NCI-H345 (cell line): Measurements from ENCODE around the gene SEC11A.
"Not testable (repeated sequence)": the region's sequence is repeated elsewhere in the genome, so short reads cannot be mapped to it uniquely, and the experiment has no call there.

Experiments
- DNase-seq: peaks from one replicate; lab custom pipeline; 2025; lab: John Stamatoyannopoulos, UW

SEC11A gene

DNA sequence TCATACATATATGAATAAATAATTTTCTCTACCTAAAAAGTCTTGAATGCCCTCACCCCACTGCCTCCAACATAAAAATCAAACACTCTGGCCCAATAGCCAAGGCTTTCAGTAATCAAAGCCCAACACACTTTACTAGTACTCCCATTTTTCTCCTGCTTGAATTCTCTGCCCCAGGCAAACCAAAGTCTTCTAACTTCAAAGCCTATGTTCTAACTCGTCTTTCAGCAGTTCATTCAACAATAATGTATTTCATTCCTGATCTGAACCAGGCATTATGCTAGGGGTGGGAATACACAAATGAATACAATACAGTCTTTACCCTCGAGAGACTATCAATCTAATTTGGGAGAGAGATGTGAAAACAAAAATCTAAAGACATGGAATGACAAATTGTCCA, 21.1 kb upstream of the SEC11A start:
- DNase-seq, result no peak

DNA sequence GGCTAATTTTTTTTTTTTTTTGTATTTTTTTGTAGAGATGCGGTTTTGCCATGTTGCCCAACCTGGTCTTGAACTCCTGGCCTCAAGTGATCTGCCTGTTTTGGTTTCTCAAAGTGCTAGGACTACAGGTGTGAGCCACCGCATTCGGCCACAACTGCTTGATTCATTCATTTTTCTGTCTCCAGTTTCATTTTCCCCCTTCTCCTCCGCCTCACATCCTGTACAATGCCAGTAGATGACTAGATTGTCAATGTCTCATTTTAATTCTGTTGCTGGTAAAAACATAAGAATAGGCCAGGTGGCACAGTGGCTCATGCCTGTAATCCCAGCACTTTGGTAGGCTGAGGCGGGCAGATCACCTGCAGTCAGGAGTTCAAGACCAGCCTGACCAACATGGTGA, 20.4 kb upstream of the SEC11A start:
- no peak for DNase-seq

DNA sequence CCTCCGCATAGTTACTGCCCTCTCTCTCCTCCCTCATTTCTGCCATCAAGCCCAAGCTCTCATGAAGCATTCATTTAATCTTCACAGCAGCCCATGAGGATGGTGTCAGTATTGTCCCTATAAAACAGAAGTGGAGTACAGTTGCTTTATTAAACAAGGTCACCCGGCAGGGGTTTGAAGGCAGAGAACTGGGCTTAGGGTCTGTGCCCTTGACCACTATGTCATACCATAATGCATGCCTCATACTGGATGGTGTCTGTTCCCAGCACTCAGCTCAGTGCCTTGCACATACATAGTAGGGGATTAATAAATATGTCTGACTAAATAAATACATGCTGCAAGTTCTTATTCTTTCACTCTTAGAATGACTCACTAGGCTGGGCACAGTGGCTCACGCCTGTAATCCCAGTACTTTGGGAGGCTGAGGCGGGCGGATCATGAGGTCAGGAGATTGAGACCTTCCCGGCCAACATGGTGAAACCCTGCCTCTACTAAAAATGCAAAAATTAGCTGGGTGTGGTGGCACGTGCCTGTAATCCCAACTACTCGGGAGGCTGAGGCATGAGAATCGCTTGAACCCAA, 19.6 kb upstream of the SEC11A start:
- DNase-seq, result not testable (repeated sequence)

DNA sequence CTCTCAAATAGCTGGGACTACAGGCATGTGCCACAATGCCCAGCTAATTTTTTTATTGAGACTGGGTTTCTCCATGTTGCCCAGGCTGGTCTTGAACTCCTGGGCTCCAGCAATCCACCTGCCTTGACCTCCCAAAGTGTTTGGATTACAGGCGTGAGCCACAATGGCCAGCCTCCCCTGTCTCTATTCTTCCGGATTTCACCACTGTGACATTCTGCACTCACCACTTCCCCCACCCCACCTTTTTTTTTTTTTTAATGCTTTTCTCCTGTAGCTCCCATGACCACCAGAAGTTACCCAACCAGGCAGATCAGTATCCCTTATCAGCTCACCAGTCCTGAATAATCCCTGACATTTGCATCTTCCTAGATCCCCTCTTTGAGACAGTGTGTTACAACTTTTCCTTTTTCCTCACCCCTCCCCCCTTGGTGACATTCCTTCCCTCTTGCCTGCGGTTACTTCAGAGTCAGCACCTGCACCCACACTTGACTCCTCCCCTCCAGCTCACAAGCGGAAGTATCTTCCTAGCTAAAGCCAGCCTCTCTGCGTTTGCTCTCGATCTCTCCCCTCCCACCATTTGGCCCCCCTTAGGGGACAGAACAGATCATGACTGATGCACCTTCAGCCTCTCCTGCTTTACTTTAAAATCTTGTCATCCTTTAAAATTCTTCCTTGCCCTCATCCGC, 19.0 kb upstream of the SEC11A start:
- no peak for DNase-seq

DNA sequence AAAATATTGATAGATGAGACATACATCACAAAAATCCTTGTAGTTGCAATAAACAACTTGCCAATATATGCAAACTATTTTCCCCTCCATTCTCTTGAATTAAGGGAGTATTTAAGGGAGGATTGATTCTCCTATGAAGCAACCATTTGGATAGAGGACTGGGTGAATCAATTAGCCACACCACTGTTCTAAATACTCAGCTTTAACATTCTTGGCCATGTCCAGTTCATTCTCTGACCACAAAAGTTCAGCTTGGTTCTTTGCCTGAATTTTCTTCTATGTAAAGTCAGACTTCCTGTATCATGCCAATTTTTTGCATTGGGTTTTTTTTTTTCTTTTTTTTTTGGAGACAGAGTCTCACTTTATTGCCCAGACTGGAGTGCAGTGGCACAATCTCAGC, 15.8 kb upstream of the SEC11A start:
- no peak for DNase-seq

DNA sequence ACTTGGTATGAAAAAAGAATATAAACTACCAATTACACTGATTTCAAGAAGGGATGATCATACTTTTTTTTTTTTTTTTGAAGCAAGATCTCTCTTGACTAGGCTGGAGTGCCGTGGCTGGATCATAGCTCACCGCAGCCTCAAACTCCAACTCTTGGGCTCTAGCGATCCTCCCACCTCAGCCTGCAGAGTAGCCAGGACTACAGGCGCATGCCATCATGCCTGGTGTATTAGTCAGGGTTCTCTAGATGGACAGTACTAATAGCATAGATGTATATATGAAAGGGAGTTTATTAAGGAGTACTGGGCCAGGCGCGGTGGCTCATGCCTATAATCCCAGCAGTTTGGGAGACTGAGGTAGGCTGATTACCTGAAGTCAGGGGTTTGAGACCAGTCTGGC, 11.5 kb upstream of the SEC11A start:
- no peak for DNase-seq

DNA sequence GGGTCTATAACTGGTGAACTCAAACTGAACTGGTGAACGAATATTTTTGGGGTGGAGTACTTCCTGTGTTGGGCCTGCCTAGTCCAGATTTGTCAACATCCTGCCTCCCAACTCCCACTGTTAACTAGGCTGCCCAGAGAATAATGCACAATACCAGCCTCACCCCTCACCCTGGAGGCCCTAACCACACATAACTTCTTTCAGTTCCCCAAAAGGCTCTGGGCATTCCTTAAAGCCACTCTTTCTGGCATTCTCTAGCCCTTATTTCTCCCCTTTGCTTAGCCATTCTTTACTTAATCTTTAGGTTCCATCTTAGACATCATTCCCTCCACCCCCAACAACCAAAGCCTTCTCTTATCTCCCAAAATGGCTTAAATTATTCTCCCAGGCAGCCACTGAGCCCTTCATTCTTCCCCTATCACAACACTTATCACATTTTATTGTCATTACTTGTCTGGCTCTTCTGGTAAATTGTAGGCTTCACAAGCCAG, 9.1 kb upstream of the SEC11A start:
- no peak for DNase-seq

DNA sequence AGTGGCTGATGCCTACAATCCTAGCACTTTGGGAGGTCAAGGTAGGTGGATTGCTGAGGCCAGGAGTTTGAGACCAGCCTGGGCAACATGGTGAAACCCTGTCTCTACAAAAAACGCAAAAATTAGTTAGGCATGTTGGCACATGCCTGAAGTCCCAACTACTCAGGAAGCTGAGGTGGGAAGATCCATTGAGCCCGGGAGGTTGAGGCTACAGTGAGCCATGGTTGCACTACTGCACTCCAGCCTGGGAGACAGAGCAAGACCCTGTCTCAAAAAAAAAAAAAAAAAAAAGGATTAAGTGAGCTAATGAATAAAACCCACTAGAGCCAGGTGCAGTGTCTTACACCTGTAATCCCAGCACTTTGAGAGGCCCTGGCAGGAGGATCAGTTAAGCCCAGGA, 6.7 kb upstream of the SEC11A start:
- DNase-seq, result no peak

DNA sequence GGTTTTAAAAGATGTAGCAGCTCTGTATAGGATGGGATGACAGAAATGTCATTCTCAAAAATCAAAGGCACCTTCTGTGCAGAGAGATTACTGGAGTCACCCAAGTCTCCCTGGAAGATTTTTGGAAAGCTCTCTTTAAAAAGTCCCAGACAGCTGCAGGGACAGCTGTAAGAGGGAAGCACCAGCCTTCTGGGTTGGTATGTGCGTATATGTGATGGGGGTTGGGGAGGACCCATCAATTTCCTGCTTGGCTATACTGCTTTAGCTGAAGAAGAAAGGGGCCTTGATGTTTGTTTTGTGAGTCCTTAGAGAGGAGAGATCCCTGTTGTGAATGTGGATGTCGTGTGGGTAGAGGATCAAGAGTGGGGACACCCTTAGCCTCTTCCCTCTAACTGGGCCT, 5.4 kb upstream of the SEC11A start:
- no peak for DNase-seq

DNA sequence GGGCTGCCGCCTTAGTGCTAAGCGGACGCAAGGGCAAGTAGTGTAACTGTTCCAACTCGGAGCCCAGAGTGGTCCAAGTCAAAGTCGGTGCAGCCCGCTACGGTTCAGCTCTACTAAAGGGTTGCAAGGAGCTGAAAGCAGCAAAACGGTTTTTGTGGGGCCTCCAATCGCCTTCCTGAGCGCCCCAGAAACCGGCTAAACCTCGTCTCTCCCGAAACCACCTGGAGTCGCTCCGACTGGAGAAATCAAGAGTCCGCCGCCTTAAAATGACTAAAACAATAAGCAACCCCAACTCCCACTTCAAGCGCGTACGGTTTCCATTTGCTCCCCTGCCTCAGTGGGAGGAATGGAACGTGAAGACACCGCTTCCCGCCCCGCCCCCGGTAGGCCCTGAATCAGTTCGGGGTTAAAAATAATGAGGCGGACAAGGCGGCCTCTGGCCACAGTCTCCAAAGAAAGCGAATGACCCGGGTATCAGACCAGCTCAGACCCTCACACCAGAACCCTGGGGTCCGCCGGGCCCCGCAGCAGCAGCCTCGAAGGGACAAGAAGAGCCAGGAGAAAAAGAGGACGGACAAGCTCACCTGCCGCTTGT, 401 bp downstream of the SEC11A start:
- DNase-seq, result peak; percentile 16

DNA sequence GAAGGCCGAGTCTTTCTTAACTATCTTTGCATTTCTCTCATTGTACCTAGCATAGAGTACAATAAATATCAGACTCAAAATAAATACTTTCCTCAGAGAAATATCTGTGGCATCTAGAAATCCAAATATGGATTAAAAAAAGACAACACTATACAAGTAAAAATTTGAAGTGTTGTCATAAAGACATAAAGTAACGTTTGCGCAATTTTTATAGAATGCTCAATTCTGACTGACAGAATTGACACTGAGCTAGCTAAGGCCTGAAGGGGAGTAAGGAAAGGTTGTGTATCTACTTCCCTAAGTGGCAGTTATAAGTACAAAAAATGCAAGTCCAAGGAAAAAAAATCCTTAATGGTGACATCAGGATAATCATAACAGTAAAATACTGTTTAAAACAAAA, 1.1 kb downstream of the SEC11A start:
- DNase-seq, result no peak

DNA sequence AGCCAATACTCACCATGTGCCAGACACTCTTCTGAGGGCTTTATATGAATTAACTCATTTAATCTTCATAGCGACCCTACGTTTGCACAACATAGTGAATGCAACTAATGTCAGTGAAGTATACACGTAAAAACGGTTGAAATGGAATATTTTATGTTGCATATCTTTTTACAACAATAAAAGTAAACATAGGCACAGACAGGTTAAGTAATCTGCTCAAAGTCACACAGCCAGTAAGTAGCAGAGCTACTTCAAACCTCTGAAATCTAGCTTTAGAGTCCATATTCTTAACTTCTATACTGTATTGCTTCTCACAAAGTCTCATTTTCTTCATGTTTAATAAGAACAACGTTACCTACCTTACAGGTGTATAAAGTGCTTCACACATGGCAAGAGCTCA, 1.6 kb downstream of the SEC11A start:
- no peak for DNase-seq

DNA sequence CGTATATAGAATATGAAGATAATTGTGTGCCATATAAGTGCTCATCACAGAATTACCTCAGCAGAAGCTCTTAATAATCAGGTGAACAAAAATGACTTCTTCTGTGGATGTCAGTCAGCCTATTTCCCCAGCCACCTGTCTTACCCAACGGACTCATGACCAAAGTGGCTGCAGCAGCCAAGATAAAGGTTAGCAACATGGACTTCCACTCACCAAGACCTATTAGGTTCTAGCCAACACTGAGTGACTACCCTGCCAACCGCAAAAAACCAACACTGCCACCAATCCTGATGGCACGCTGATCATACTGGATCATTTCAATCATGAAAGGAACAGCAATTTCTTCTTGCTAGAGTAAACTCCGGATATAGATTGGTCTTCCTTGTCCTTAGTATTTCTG, 12.1 kb downstream of the SEC11A start:
- DNase-seq, result no peak

DNA sequence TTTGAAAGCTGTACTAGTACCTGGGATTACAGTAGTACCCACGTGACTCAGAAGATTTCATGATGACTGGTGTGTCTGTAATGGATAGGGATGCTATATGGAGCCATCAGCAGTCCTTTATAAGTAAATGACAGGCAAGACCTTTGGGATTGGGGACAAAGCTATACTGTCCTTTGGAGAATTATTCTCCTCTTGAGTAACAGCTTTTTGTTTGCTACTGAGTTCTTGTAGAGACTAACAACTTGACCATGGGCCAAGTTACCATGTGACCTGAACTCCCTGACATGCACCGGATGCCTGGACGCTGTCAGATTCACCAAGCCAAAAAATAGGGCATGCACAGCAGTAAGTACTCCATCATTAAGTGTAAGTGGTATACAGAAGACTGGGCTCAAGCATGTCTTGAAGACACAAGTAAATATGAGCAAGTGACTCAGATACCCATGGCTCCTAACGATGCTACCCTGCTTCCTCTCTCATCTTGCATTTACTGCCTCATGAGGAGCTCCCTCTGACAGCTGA, 12.9 kb downstream of the SEC11A start:
- DNase-seq, result no peak

DNA sequence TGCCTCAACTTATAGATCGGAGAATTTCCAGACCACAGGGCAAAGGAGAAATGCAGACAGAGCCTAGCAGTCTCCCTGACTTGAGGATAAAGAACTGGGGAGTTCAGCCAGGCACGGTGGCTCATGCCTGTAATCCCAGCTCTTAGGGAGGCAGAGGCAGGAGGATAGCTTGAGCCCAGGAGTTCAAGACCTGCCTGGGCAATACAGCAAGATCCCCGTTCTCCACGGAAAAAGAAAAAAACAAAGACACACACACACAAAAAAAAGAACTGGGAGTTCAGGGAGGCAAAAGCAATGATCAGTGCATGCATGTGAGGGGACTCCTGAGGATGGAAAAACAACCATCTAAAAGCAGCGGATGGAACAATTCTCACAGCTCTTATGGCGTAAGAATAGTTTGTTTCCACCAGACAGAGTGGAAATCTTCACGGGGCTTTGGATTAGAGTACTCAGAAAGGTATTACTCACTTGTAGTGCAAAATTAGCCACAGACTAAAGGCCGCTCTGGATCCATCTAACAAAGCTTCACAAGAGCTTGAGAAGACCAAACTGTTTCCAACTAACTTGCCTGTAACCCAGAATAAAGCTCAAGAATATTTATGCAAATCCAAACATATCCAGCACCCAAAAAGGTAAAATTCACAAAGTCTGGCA, 16.3 kb downstream of the SEC11A start:
- no peak for DNase-seq

DNA sequence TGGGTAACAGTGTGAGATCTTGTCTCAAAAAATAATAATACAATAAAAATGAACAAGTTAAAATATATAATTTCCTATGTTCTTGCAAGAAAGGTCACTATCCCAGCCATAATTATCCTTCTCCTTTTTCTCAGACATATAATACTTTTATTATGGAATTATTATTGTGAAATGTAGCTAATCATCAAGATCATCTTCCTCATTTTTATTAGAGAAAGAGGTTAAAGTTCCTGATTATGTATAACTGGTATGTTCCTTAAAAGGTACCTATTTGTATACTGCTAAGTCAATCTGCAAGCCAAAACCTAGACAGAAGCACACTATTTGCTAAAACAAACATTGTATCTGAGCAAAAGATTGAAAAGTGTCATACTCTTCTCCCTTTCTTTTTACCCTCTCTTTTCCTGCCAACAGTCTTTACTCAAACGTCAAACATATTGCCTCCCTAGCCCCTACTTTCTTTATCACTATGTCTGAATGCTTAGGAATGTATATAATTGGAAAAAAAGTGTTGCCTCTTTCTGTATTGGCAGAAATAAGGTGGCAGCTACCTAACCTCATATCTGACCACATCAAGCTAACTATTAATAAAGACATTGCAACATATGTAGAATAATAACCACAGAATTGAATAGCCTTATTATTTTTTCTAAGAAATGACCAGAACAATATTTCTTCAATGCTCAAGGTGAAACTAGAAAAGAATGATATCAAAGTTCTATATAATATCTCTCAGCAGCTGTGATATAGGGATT, 18.5 kb downstream of the SEC11A start:
- DNase-seq, result no peak

DNA sequence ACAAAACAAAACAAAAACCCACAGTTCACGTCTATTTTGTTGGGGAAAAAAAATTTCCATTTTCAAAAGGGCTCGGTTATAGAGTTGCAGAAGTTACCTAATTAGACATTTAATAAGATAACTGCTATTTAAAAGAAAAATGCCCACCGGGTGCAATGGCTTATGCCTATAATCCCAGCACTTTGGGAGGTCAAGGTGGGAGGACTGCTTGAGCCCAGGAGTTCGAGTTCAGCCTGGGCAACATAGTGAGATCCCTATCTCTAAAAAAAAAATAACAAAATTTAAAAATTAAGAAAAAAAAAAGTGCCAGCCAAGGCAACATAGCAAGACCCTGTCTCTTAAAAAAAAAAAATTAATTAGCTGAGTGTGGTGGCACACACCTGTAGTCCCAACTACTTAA, 19.2 kb downstream of the SEC11A start:
- no peak for DNase-seq

DNA sequence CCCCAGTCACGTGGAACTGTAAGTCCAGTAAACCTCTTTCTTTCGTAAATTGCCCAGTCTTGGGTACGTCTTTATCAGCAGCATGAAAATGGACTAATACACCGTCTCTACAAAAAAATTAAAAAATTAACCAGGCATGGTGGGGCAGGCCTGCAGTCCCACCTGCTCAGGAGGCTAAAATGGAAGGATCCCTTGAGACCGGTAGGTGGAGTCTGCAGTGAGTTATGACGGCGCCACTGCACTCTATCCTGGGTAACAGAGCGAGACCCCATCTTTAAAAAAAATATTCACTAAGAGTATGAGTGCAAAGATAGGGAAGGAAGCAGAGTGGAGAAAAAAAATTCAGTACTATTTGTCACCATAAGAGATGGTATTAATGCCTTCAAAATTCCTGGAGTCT, 25.6 kb downstream of the SEC11A start:
- DNase-seq, result no peak

DNA sequence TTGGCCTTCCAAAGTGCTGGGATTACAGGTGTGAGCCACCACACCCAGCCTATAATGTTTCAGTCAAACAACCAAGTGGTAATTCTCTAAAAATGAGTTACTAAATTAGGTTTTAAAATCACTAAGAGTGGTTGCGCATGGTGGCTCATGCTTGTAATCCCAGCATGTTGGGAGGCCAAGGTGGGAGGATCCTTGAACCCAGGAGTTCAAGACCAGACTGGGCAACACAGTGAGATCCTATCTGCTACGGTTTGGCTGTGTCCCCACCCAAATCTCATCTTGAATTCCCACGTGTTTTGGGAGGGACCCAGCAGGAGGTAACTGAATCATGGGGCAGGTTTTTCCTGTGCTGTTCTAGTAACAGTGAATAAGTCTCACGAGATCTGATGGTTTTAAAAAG, 26.1 kb downstream of the SEC11A start:
- no peak for DNase-seq

DNA sequence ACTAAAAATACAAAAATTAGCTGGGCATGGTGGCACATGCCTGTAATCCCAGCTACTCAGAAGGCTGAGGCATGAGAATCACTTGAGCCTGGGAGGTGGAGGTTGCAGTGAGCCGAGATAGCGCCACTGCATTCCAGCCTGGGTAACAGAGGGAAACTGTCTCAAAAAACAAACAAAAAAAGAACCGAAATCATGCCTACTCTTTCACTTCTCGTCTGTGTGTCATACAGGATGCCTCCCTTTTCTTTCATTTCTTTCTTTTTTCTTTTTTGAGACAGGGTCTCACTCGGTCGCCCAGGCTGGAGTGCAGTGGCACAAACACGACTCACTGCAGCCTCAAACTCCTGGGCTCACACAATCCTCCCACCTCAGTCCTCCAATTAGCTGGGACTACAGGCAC, 29.5 kb downstream of the SEC11A start:
- DNase-seq, result not testable (repeated sequence)

DNA sequence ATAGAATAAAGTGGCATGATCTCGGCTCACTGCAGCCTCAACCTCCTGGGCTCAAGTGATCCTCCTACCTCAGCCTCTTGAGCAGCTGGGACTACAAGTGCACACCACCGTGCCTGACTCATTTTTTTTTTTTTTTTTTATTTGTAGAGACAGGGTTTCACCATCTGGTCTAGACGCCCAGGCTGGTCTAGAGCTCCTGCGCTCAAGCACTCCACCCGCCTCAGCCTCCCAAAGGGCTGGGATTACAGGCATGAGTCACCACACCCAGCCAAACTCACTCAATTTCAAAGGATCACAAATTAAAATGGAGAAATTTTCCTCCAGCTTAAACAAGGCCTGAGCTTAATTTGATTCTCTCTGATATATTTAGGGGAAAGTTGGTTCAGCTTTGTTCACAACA, 30.6 kb downstream of the SEC11A start:
- no peak for DNase-seq

DNA sequence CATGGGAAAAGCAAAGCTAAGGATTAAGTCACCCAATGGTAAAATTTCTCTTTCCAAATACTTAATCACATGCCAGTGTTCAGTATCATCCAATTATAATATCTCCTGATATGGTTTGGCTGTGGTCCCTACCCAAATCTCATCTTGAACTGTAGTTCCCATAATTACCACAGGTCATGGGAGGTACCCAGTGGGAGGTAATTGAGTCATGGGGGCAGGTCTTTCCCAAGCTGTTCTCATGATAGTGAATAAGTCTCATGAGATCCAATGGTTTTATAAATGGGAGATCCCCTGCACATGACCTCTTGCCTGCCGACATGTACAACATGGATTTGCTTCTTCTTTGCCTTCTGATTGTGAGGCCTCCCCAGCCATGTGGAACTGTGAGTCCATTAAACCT, 31.8 kb downstream of the SEC11A start:
- DNase-seq, result no peak
